Activated CD8-positive, alpha-beta memory T cell treated with anti-CD3 and anti-CD28 coated beads, Interleukin-2, amount 50 U/mL, for 24 hours (primary cell): ENCODE measurements around the gene MAL.

Experiments used
- DNase-seq: peaks from one replicate; pipeline ENCODE4 v3.0.0-alpha.2; 2020; ENCODE audit errors: extremely low read depth

The MAL gene

GRCh38 chr2:94996305-94997100 lies 29.0 kb upstream of the MAL start:
- no peak for DNase-seq

GRCh38 chr2:94997981-94998930 lies 27.3 kb upstream of the MAL start:
- DNase-seq: no peak

- DNase-seq: no peak
Observed at GRCh38 chr2:94999431-94999883, 26.1 kb upstream of the MAL start.

- DNase-seq: no peak
Observed at GRCh38 chr2:95001051-95001562, 24.4 kb upstream of the MAL start.

- no peak for DNase-seq
Observed at GRCh38 chr2:95001701-95002100, 23.8 kb upstream of the MAL start.

- DNase-seq: no peak
Observed at GRCh38 chr2:95002498-95002897, 23.0 kb upstream of the MAL start.

GRCh38 chr2:95004287-95004686 lies 21.2 kb upstream of the MAL start:
- no peak for DNase-seq

- DNase-seq: no peak
Observed at GRCh38 chr2:95004711-95005110, 20.8 kb upstream of the MAL start.

- DNase-seq: no peak
Observed at GRCh38 chr2:95005726-95006125, 19.8 kb upstream of the MAL start.

GRCh38 chr2:95006588-95006987 lies 18.9 kb upstream of the MAL start:
- DNase-seq: no peak

- DNase-seq: no peak
Observed at GRCh38 chr2:95007031-95007609, 18.4 kb upstream of the MAL start.

GRCh38 chr2:95007822-95008221 lies 17.7 kb upstream of the MAL start:
- DNase-seq: no peak

- no peak for DNase-seq
Observed at GRCh38 chr2:95008306-95008705, 17.2 kb upstream of the MAL start.

- no peak for DNase-seq
Observed at GRCh38 chr2:95008996-95009395, 16.5 kb upstream of the MAL start.

GRCh38 chr2:95009412-95009811 lies 16.1 kb upstream of the MAL start:
- no peak for DNase-seq

- no peak for DNase-seq
Observed at GRCh38 chr2:95010126-95010525, 15.4 kb upstream of the MAL start.

GRCh38 chr2:95010718-95011117 lies 14.8 kb upstream of the MAL start:
- DNase-seq: no peak

GRCh38 chr2:95012881-95013550 lies 12.5 kb upstream of the MAL start:
- DNase-seq: no peak

GRCh38 chr2:95013726-95014125 lies 11.8 kb upstream of the MAL start:
- DNase-seq: no peak

GRCh38 chr2:95014126-95014708 lies 11.3 kb upstream of the MAL start:
- DNase-seq: no peak

GRCh38 chr2:95015261-95015912 lies 10.1 kb upstream of the MAL start:
- DNase-seq: no peak
